Fibroblast of skin of right biceps (primary cell): ENCODE data around the gene GLYR1.
"Not testable (repeated sequence)": the region's sequence is repeated elsewhere in the genome, so short reads cannot be mapped to it uniquely, and the experiment has no call there.

Experiments used
- DNase-seq: peaks from one replicate; pipeline ENCODE4 v3.0.0-alpha.2; 2013

Gene GLYR1

GRCh38 chr16:4785758-4786433 lies 61.2 kb downstream of the GLYR1 start:
- DNase-seq: no peak

- not testable (repeated sequence) for DNase-seq
Observed at GRCh38 chr16:4784444-4784987, 62.6 kb downstream of the GLYR1 start.

GRCh38 chr16:4783951-4784336 lies 63.1 kb downstream of the GLYR1 start:
- no peak for DNase-seq

- DNase-seq: no peak
Observed at GRCh38 chr16:4783251-4783950, 63.7 kb downstream of the GLYR1 start.

GRCh38 chr16:4780235-4780634 lies 66.9 kb downstream of the GLYR1 start:
- DNase-seq: no peak

- DNase-seq: no peak
Observed at GRCh38 chr16:4778050-4778392, 69.1 kb downstream of the GLYR1 start.

- DNase-seq: no peak
Observed at GRCh38 chr16:4777339-4778049, 69.6 kb downstream of the GLYR1 start.

- no peak for DNase-seq
Observed at GRCh38 chr16:4776141-4776705, 70.9 kb downstream of the GLYR1 start.

- DNase-seq: no peak
Observed at GRCh38 chr16:4775005-4775404, 72.1 kb downstream of the GLYR1 start.

GRCh38 chr16:4772351-4772750 lies 74.7 kb downstream of the GLYR1 start:
- no peak for DNase-seq

GRCh38 chr16:4771646-4772045 lies 75.4 kb downstream of the GLYR1 start:
- DNase-seq: no peak

GRCh38 chr16:4769306-4769638 lies 77.8 kb downstream of the GLYR1 start:
- DNase-seq: no peak

GRCh38 chr16:4768549-4769305 lies 78.4 kb downstream of the GLYR1 start:
- DNase-seq: peak; percentile 96

- no peak for DNase-seq
Observed at GRCh38 chr16:4767872-4768548, 79.1 kb downstream of the GLYR1 start.

GRCh38 chr16:4766875-4767628 lies 80.0 kb downstream of the GLYR1 start, which contains the start of gene ZNF500:
TSS of gene ZNF500 (minus strand) at chr16:4767162. CDS start at chr16:4765978, 1,184 bp downstream.
- DNase-seq: peak; percentile 95

GRCh38 chr16:4765511-4766474 lies 81.3 kb downstream of the GLYR1 start:
- no peak for DNase-seq

GRCh38 chr16:4763791-4764190 lies 83.3 kb downstream of the GLYR1 start:
- no peak for DNase-seq

GRCh38 chr16:4762205-4762604 lies 84.9 kb downstream of the GLYR1 start:
- DNase-seq: no peak

GRCh38 chr16:4760221-4760910 lies 86.7 kb downstream of the GLYR1 start:
- no peak for DNase-seq
